GM18907 (cell line): ENCODE results near the gene YBX1.
"Not testable (repeated sequence)": the region's sequence is repeated elsewhere in the genome, so short reads cannot be mapped to it uniquely, and the experiment has no call there.

Source experiments
- ATAC-seq: cut with Tn5 transposase; IDR thresholded peaks from one replicate; pipeline ENCODE4 v1.9.1; 2021; ENCODE audit warnings: mild to moderate bottlenecking, moderate library complexity; ENCODE audit not compliant: unreplicated experiment

Gene YBX1

GRCh38 chr1:42689912-42690311 lies 7.7 kb downstream of the YBX1 start:
- ATAC-seq = no peak

- ATAC-seq = no peak
These were observed 8.4 kb downstream of the YBX1 start for GRCh38 chr1:42690477-42691156.

GRCh38 chr1:42691157-42691498 lies 8.9 kb downstream of the YBX1 start:
- ATAC-seq = no peak

- ATAC-seq = no peak
These were observed 10.2 kb downstream of the YBX1 start for GRCh38 chr1:42692461-42692860.

- ATAC-seq = no peak
These were observed 10.7 kb downstream of the YBX1 start for GRCh38 chr1:42692911-42693310.

GRCh38 chr1:42698081-42698813 lies 16.0 kb downstream of the YBX1 start:
- ATAC-seq = no peak

GRCh38 chr1:42700006-42700405 lies 17.8 kb downstream of the YBX1 start:
- ATAC-seq = no peak

GRCh38 chr1:42703888-42704464 lies 21.8 kb downstream of the YBX1 start:
- ATAC-seq = no peak

GRCh38 chr1:42712808-42713207 lies 30.6 kb downstream of the YBX1 start:
- ATAC-seq = not testable (repeated sequence)

GRCh38 chr1:42713293-42713692 lies 31.1 kb downstream of the YBX1 start:
- ATAC-seq = no peak

GRCh38 chr1:42714441-42714840 lies 32.2 kb downstream of the YBX1 start:
- ATAC-seq = not testable (repeated sequence)

GRCh38 chr1:42720868-42721267 lies 38.6 kb downstream of the YBX1 start:
- ATAC-seq = no peak

- no peak for ATAC-seq
These were observed 39.7 kb downstream of the YBX1 start for GRCh38 chr1:42721926-42722325.

- ATAC-seq = not testable (repeated sequence)
These were observed 40.2 kb downstream of the YBX1 start for GRCh38 chr1:42722403-42722802.

- ATAC-seq = no peak
These were observed 41.3 kb downstream of the YBX1 start for GRCh38 chr1:42723511-42723910.

GRCh38 chr1:42725820-42726219 lies 43.6 kb downstream of the YBX1 start:
- not testable (repeated sequence) for ATAC-seq

- no peak for ATAC-seq
These were observed 47.8 kb downstream of the YBX1 start for GRCh38 chr1:42730002-42730401.

GRCh38 chr1:42730988-42731387 lies 48.8 kb downstream of the YBX1 start:
- no peak for ATAC-seq

- no peak for ATAC-seq
These were observed 49.4 kb downstream of the YBX1 start for GRCh38 chr1:42731585-42731984.

GRCh38 chr1:42732126-42732680 lies 50.0 kb downstream of the YBX1 start:
- ATAC-seq = no peak

GRCh38 chr1:42733415-42734200 lies 51.4 kb downstream of the YBX1 start:
- no peak for ATAC-seq
